Measurements from ENCODE around the gene DGKI.
A peak's percentile ranks its signal among the peaks of the same experiment; 100 is the strongest.

DGKI gene

DNA sequence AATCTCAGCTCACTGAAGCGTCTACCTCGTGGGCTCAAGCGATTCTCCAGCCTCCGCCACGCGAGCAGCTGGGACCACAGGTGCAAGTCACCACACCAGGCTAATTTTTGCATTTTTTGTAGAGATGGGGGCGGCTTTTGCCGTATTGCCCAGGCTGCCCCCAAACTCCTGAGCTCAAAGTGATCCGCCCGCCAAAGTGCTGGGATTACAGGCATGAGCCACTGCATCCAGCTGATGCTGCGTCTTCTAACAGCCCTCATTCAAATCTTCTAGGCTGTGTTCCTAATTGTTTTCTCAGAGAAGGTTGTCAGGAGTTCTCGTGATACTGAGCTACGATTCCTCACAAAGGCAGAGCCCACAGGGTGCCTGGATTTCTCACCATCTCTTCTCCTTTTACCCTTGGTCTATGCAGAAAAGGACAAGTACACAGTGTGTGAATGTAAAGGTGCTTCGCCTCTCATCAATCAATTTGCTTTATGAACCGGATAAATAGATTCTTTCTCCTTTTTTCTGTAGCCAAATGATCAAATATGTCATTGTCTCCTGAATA lies 255.9 kb downstream of the DGKI start:
- DNase-seq: no peak

DNA sequence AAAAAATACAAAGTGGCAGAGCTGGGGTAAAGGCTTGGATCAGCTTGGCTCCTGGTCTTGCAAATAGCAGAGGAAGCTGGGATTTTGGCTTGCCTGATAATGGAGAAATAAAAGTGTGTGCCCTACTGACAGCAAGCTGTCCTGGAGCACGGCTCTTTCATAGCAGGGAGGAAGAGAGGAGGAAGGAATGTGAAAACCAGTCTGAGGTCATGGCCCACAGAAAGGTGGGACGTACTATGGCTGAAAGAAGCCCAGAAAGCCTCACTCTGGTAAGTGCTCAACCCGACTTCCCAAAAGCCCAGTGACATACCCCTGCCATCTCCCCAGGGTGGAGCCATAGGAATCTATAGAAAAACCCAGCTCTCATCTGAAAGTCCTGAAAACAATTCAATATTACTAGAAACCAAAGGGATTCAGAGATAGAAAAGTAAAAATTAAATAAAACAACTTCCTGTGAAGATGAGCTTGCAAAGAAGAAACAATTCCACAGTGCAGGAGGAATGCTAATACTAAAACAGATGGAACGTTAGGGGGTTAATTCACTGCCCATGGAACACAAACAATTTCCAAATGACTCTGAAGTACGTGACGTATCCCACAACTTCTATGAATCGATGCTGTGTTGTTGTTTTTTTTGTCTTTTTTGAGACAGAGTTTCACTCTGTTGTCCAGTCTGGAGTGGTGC lies 256.6 kb downstream of the DGKI start:
- peak; percentile 21 for DNase-seq

DNA sequence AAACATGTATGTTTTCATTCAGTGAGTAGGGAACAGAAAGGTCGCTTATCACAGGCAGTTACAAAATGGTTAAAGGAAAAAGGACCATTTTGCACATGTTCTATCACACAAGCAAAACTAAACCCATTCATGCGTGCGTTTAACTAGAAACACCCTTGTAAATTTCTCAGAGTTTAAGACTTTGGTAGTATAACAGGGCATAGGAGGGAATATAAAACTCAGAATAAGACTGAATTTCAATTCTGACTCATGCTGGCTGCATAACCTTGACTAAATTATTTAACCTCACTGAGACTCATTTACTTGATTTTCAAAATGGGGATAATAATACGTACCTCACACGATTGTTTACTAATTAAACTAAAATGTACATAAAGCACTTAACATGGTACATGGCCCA lies 259.4 kb downstream of the DGKI start:
- DNase-seq: no peak

DNA sequence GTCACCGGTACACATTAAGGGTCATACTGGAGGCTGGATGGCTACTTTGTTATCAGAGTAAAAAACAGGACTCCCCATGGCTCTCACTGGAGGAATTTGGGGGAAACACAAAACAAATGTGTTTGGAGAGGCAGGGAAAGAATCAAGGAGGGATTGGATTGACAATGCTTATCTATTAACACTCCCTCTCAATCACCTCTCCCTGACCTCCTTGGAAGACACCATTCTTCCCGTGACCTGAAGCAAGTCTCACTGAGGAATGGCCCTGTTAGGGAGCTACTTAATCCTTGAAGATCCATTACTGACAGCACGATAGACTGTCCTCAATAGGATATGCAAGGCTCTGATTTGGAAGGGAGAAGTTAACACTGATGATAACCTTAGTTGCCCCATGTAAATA lies 261.2 kb downstream of the DGKI start:
- no peak for DNase-seq

DNA sequence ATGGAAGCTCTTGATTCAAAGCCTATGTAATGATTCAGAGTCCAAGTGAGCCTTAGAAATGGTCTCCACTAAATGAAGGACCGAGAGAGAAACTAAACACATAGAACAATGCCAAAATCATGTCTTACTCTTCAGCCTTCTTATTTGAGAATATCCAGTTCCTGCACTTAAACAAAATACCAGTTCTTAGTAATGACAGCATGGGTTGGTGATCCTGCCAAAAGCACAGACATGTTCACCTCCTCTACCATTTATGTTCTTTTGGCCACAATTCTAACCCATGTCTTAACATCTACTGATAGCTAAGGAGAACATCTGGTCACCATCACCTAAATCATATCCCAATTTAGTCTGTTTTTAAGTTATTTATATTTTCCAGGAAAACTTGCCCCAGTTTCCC lies 263.6 kb downstream of the DGKI start:
- no peak for DNase-seq

DNA sequence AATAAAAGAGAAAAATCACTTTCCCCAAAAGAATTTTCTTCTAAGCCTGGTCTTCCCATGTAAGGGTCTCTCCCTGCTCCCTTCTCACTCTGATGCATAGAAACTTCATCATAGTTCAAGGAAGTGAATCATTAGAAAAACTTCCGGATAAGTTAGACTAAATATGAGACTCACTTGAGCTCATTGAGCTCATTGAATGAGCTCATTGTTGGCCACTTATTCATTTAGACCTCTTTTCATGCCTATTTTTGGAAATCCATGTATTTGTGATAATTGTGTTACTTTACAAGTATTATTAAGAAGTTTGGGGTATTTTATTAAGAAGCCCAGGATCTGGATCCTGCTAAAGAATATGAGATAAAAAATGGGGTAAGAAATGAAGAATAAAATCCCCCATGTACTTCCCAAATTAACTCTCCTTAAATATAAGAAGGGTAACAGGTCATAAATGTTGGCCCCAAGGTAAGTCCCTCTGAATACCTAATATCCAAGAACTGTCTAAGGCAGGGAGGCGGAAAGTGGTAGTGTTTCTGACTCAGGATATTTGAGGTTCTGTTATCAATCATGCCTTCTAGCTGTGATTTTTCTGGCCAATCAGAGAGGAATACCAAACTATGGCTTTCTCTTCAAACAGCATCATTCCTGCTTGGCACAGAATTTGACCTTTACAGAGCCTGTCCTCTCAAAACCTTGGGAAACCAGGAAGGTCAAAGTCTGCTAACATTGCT lies 266.7 kb downstream of the DGKI start:
- DNase-seq: peak; percentile 12

GRCh38 chr7:137578541-137578940 lies 268.2 kb downstream of the DGKI start:
- no peak for DNase-seq

- DNase-seq: no peak
Measured at GRCh38 chr7:137577184-137577583, 269.6 kb downstream of the DGKI start.

DNA sequence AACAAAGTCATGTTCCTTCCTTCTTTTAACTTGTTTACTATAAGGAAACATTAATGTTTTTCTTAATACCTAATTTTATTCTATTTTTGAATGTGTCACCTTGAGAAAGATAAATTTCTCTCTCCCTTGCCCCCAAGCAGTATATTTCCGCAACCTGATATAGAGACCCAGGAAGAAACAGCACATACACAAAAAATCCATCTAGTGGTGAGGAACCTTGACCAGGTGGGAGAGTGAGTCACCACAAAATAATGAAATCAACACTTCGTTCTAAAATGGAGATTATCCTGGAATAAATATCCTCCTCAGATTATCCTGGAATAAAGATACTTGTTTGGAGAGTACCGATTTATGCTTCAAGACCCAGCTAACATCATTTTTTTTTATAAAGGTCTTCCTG lies 270.3 kb downstream of the DGKI start:
- no peak for DNase-seq

GRCh38 chr7:137574812-137575211 lies 272.0 kb downstream of the DGKI start:
- no peak for DNase-seq

DNA sequence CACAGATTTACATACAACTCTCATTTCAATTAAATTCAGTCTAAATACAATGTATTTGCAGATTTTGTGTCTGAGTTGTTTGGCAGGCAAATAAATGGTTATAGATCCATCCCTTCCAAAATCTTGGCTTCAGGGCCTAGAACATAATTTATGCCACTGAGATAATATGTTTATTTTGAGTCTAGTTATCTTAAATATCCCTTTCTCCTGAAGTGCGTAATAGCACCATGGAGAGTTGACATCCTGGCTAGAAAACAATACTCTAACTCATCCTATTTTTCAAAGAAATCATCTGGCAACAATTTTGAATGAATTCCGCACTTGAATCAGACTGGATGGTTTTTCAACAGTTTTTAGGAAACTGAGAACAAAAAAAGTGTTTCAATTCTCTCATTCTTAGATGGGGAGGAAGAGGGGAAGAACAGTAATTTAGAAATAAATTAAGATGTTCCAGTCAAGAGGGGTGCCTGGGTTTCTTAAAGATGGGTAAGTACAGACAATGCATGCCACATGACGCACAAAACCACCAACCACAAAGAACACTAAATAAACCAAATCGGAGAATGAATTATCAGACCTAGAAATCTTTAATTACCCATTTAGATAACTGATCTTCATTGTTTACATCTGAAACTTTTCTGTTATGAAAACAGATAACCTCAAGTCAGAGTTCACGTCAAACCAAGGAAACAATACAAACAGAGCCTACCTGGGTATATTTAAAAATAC lies 274.6 kb downstream of the DGKI start:
- DNase-seq: peak; percentile 19

DNA sequence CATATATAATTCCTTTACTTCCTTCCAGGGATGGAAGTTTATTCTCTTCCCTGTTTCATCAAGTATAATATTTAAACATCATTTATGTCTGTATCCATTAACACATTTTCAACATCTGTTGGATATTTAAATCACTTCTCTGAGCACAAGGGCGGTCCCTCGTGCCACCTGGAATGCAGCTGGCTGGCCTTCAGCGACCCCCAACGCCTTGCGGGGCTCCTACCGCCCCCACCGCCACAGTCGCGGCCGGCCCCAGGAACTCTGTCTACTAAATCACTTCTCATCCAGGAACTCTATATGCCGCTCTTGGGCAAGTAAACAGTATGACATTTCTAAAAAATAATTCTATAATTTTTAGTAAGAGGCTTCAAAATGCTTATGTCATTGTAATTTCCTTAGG lies 282.1 kb downstream of the DGKI start:
- DNase-seq: no peak

DNA sequence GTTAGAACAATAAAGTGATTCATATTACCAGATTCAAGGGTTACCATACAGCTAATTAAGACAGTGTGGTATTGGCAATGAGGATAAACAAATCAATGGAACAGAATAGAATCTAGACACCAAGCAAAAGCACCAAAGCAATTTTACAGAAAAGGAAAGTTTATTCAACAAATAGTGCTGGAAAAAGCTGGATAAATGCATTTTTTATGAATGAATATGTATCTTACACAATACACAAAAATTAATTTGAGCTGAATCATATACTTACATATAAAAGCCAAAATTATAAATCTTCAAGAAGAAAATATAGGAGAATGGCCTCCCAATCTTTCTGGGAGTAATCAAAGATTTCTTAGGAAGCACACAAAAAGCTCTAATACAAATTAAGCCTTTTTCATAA lies 282.8 kb downstream of the DGKI start:
- no peak for DNase-seq

DNA sequence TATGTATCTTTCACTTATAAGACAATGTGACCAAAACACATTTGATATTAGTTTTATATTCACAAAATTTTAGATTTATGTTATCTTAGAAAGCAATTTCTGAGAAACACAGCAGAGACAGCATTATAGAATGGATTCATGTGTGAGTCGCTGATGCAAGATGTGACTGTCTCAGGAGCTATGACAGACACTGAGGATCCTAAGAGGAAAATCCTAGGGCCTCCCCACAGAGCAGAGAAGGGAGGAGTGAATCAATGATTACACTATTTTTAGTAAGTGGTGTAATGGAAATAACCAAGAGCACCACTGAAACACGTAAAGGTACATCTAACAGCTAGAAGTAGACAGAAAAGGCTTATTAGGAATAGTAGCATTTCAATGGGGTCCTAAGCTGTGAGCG lies 299.3 kb downstream of the DGKI start:
- no peak for DNase-seq

DNA sequence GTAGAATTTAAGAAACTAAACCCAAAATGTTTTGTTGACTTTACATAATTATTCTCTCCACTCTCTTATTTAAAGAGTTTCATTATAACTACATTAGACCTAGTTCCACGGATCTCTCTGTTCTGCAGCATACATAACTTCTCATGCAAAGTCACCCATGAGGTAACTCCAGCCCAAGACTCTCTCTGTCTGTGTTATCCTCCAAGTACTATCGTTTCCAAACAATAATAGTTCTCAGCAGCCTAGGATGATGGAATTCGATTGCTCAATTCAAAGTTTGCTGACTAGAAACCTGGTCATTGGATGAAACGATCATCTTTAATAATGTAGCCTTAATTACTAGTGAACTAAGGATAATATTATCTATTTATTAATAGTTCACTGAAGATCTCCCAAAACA lies 300.1 kb downstream of the DGKI start:
- no peak for DNase-seq

GRCh38 chr7:137546009-137546408 lies 300.8 kb downstream of the DGKI start:
- DNase-seq: no peak

- DNase-seq: peak; percentile 10
Measured at GRCh38 chr7:137545059-137545716, 301.6 kb downstream of the DGKI start.

DNA sequence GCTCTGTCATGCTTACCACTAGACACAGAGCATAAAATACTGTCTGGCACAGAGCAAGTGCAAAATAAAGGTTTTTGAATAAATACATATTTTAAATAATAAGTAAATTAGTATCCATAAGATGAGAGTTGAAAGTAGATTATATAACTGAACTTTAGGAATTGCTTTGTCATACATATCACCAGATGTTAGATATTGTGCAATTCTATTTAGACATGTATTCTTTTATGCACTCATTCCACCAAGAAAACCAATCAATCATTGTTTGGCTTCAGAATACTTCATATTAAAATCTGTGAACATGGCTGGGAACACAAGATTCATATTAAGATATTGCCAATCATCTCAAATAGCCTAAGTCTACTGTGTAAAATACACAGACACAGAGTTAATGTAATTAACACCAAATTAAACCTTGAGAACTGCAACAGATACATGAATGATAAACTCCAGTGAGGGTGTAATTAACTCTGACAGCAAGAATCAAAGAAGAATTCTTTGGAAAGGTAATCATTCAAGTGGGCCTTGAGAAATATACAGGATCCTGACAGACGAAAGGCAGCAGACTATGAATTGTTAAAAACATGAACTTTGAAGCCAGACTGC lies 302.2 kb downstream of the DGKI start:
- no peak for DNase-seq

GRCh38 chr7:137539111-137539715 lies 307.6 kb downstream of the DGKI start:
- DNase-seq: no peak

GRCh38 chr7:137538361-137538762 lies 308.4 kb downstream of the DGKI start:
- DNase-seq: no peak

DNA sequence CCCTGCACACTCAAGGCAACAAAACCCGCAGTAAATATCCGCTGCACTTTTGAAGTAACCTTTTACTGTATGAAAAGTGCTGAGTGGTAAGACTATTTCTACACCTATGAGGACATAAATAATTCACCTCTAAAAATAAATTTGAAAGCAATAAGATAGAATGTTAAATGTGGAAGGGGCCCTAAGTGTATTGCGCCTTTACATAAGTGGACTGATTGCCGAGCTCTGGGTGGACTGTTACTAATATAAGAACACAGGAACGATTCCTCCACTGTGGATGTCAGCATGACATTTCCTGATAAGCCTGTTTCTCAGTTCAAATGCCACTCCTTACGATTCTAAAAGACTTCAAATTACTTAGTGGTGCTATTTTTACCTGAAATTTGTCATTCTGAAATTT lies 311.2 kb downstream of the DGKI start:
- no peak for DNase-seq

- no peak for DNase-seq
Measured at GRCh38 chr7:137531671-137532070, 315.1 kb downstream of the DGKI start.
